ENCODE measurements around the gene IRGQ.

The IRGQ gene

DNA sequence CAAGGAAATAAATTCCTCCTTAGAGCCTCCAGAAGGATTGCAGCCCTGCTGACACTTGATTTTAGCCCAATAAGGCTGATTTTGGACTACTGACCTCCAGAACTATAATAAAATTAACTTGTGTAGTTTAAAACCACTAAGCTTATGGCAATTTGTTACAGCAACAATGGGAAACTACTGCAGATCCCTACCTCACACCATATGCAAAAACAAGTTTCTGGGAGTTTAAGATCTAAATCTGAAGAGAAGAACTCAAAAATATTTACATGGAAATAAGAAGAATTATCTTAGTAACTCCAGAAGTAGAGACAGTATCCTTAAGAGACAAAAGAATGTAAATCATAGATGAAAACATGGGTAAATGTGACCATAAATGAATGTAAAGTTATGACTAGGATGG, 57.0 kb downstream of the IRGQ start:
- no peak for DNase-seq

DNA sequence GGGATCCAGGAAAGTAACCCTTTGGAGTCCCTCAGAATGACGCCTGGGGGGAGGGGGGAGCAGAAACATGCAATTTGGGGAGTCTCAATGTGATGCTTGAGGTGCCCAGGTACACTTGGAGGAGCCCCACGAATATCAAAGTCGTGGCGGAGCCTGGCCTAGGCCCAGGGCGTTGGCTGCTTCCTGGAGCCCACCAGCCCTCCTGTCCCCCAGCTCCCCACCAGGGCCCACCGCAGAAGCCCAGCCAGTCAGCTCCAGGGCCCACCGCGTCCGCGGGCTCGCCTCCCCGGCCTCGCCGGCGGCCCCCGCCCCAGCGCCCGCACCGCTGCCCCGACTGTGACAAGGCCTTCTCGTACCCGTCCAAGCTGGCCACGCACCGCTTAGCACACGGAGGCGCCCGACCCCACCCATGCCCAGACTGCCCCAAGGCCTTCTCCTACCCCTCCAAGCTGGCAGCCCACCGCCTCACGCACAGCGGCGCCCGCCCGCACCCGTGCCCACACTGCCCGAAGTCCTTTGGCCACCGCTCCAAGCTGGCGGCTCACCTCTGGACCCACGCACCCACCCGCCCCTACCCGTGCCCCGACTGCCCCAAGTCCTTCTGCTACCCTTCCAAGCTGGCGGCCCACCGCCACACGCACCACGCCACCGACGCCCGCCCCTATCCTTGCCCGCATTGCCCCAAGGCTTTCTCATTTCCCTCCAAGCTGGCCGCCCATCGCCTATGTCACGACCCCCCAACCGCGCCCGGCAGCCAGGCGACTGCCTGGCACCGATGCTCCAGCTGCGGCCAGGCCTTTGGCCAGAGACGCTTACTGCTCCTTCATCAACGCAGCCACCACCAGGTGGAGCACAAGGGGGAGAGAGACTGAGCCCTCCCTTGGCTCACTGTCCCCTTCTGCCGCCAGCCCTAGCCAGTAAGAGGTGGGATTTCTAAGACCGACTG, 60.8 kb downstream of the IRGQ start:
- DNase-seq: peak; percentile 55
